HG03520 (cell line): ENCODE measurements around the gene CREG2.

Experiments
- ATAC-seq: cut with Tn5 transposase; IDR thresholded peaks from one replicate; pipeline ENCODE4 v1.9.1; 2021; ENCODE audit warnings: mild to moderate bottlenecking, moderate library complexity; ENCODE audit not compliant: unreplicated experiment

Gene CREG2

DNA sequence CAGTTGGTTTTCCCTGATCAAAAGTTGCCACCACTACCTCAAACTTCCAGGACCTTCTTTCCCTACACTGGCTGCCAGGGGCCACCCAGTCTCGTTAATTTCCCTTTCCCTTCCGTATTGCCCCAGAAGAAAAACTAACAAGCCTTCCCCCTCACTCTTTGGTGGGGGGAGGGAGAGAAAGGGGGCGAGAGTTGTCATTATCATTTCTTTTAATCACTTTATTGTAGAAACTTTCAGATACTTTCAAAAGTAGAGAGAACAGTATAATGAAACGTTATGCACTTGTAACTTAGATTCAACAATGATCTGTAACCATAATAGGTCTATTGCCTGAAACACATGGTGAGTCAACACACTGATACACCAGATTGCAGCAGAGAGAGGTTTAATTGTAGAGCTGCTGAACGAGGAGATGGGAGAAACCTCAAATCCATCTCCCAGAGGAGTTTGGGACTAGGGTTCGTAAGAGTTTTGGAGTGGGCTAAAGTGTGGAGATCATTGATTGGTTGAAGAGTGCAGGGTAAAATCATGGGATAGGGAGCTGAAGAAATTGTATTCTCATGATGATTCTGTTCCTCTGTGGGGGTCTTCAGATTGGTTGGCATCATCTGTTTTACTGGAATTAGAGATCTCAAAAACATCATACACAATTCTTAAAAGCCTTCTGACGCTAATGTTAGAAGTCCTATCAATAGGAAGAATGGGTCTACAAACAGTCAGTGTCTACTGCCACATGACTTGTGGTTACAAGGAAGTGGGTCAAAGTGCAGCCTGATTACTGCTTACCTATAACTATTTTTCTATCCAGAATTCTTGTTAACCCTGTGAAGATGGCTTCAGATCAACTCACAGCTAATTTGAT lies 76.2 kb downstream of the CREG2 start:
- ATAC-seq, result no peak

- ATAC-seq, result no peak
Measured at GRCh38 chr2:101310090-101310833, 77.0 kb downstream of the CREG2 start.

GRCh38 chr2:101308432-101309210 lies 78.7 kb downstream of the CREG2 start, which contains the start of gene RNF149:
RNF149 (minus strand) TSS chr2:101308701; CDS start chr2:101308588, 113 bp downstream.
- ATAC-seq, result peak; percentile 53

GRCh38 chr2:101307950-101308431 lies 79.3 kb downstream of the CREG2 start:
- ATAC-seq, result peak; percentile 10

DNA sequence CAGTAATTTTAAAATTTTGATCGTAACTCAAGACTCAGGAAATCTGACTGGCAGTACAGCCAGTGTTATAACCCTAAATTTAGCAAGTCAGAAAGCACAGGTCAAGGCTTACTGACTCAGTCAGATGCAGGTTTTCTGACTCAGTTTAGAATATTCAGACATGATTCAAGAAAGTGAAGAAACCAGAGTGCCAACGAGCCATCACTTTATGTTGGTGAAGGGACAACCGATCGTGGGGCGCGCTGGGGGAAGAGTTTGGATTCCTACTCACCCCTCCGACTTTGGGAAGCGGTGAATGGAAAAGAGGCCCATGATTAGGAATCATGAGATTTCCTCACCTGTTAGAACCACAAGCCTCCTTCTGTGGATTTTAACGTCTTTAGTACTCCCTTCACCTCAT lies 79.8 kb downstream of the CREG2 start:
- ATAC-seq, result no peak

DNA sequence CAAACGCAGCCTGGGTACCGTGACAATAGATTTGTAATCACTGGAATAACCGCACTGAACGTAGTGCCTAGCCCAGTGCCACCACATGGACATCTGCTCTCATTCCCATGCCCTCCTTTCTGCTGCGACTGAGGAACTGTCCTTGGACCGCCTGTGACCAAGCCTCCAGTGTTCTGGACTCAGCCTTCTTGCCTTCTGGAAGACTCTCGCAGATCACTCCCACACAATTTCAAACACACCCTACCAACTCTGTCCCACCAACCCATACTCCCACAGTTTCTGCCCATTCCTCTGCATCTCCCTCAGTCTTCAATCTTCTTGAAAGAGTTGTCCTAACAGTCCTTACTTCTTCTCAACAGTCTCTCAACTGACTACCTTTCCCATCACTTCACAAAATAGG lies 80.9 kb downstream of the CREG2 start:
- ATAC-seq, result no peak

GRCh38 chr2:101305492-101306078 lies 81.7 kb downstream of the CREG2 start:
- ATAC-seq, result no peak

DNA sequence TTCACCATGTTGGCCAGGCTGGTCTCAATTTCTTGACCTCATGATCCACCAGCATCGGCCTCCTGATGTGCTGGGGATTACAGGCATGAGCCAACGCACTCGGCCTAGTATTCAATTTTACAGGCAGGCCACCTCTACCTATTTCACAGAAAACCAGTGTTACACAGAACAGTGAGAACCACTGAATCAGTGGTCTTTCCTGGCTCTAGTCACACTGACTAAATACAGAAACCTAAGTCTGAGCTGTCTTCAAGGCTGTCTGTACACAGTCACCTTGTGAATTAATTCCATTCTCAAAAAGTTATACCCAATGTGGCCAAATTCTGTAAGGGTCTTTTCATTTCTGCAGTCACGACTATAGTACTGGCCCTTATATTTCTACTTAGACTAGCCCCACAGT lies 82.3 kb downstream of the CREG2 start:
- ATAC-seq, result no peak

DNA sequence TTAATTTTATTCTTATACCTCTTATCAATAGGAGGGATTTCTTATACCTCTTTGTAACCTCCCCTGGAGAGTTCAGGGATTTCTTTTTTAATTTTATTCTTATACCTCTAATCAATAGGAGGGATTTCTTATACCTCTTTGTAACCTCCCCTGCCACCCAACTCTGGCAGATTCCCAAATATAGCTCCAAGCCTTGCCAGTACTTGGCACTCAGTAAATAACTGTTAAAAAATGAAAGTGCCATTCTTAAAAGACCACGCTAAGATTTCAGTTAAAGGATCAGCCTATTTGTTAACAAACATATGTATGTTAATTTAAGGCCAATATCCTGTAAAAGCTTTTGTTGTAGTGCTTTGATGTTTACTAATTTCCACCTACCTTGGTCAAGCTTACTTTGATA lies 83.6 kb downstream of the CREG2 start:
- ATAC-seq, result no peak

DNA sequence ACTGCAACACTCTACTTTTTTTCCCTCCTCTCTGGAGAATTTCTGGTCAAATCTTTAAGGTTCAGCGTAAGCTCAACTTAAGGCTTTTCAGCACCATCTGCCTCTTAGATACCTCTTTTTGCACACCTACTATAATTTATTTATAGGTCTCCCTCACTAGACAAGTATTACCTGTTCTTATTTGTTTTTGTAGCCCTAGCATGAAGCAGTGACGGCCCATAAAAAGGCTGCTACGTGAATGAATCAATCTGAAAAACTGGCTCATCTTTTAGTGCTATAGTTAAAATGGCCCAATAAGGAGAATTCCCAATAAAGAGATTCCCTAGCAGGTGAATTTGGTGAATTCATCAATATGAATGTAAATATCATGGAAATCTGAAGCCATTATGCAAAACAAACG lies 85.3 kb downstream of the CREG2 start:
- no peak for ATAC-seq

GRCh38 chr2:101300836-101301235 lies 86.5 kb downstream of the CREG2 start:
- no peak for ATAC-seq

DNA sequence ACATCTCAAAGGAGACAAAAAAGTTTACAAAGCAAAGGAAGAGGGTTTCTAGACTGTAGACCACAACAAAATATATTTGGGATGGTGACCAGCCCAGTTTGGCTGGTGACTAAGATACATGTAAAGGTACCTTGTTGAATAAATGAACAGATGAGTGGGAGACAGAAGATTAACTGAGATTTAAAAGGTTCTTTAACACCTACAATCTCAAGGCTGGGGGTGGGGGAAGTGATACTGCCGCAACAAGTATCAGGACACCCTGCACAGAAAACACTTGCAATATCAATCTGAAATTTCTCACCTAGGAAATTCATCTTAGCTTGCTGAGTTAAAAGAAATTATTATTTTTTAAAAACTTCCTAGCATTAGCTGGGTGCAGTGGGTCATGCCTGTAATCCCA lies 87.1 kb downstream of the CREG2 start:
- ATAC-seq, result no peak

DNA sequence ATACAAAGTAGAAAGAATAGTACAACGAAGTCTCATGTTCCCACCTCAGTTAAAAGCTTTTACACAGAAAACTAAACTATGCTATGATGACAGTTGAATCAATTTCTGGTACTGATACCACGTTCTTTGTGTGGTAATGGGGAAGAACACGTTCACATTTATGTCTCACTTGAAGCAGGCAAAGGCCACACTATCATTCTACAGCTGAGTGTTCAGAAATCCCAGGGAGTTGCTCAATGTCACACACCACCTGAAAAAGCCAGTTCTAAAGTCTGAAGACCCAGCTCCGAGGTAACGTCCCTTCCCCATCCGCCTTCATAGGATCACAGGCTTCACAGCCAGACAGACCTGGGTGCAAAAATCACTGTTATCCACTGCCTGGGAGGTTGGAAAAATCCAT lies 87.7 kb downstream of the CREG2 start:
- no peak for ATAC-seq

DNA sequence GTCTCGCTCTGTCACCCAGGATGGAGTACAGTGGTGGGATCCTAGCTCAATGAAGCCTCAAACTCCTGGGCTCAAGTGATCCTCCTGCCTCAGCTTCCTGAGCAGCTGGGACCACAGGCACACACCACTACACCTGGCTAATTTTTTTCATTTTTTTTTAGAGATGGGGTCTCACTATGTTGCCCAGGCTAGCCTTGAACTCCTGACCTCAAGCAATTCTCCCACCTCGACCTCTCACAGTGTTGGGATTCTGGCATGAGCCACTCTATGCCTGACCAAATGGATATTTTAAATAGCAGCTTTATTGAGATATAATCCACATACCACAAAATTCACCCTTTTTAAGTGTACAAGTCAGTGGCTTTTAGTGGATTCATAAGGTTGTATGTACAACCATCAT lies 89.9 kb downstream of the CREG2 start:
- no peak for ATAC-seq

GRCh38 chr2:101296371-101296770 lies 90.9 kb downstream of the CREG2 start:
- ATAC-seq, result no peak

DNA sequence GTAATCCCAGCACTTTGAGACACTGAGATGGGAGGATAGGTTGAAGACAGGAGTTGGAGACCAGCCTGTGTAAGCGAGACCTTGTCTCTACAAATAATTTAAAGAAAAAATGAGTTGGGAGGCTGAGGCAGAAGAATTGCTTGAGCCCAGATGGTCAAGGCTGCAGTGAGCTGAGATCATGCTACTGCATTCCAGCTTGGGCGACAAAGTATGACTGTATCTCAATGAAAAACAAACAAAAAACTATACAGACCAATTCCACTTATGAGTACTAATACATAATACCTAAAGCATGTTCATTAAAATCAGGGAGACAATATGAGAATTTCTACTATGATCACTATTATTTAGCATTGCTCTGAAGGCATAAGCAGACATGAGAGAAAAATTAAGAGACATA lies 91.4 kb downstream of the CREG2 start:
- ATAC-seq, result no peak
